ENCODE data around the gene AHI1. TPM values are rescaled to one million over a fixed set of nuclear protein-coding genes. Genes with fewer than 3 reads are reported as not detected.

Gene AHI1
- total RNA-seq, 1 experiment from 2014 or later: 18.8 TPM

- no peak for ATAC-seq
- DNase-seq (ENCODE audit: low spot score): no peak
Observed at GRCh38 chr6:135233686-135234491, 263.7 kb downstream of the AHI1 start.

More at GRCh38 chr6:135233686-135234491, 263.7 kb downstream of the AHI1 start:
- Mint-ChIP-seq H3K36me3 (no peaks in the 10 kb centered on the region), H3K27me3 (ENCODE audit: low read depth) (no peaks in the 10 kb centered on the region), H3K4me3 (no peak overlapping the region), H3K4me1 (peaks cover 9% of the 10 kb centered on the region), H3K27ac (no peak overlapping the region), H3K9me3 (no peaks in the 10 kb centered on the region)
- ChIA-PET CTCF (interaction anchor here (0.6 kb wide), 1 partner anchor 152 kb away, joined by 3 read pairs; no protein-coding TSS in a partner anchor), POLR2A (interaction anchor here (1.2 kb wide), 1 partner anchor 12 kb away, joined by 3 read pairs; no protein-coding TSS in a partner anchor)
- TF ChIP-seq, protein P1, sequence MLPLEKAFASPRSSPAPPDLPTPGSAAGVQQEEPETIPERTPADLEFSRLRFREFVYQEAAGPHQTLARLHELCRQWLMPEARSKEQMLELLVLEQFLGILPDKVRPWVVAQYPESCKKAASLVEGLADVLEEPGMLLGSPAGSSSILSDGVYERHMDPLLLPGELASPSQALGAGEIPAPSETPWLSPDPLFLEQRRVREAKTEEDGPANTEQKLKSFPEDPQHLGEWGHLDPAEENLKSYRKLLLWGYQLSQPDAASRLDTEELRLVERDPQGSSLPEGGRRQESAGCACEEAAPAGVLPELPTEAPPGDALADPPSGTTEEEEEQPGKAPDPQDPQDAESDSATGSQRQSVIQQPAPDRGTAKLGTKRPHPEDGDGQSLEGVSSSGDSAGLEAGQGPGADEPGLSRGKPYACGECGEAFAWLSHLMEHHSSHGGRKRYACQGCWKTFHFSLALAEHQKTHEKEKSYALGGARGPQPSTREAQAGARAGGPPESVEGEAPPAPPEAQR (CRISPR knock-in tag; IDR thresholded peaks at IDR 0.05): no peak
- TF ChIP-seq CBFB (CRISPR knock-in tag; IDR thresholded peaks at IDR 0.05; ENCODE audit: low read depth) (no peak), TEAD4 (CRISPR knock-in tag; IDR thresholded peaks at IDR 0.05) (no peak), NR2C2 (CRISPR knock-in tag; IDR thresholded peaks at IDR 0.05) (no peak), TP53 (CRISPR knock-in tag; IDR thresholded peaks at IDR 0.05) (no peak), PRRX2 (CRISPR knock-in tag; IDR thresholded peaks at IDR 0.05) (no peak), OVOL2 (CRISPR knock-in tag; IDR thresholded peaks at IDR 0.05; ENCODE audit: borderline replicate concordance) (no peak), GABPB1 (CRISPR knock-in tag; IDR thresholded peaks at IDR 0.05) (no peak), ZNF317 (CRISPR knock-in tag; IDR thresholded peaks at IDR 0.05; ENCODE audit: borderline replicate concordance, low read depth) (no peak)
- TF ChIP-seq, protein P2, sequence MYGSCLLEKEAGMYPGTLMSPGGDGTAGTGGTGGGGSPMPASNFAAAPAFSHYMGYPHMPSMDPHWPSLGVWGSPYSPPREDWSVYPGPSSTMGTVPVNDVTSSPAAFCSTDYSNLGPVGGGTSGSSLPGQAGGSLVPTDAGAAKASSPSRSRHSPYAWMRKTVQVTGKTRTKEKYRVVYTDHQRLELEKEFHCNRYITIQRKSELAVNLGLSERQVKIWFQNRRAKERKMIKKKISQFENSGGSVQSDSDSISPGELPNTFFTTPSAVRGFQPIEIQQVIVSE (CRISPR knock-in tag; IDR thresholded peaks at IDR 0.05; ENCODE audit: borderline replicate concordance): no peak
- TF ChIP-seq, protein P3, sequence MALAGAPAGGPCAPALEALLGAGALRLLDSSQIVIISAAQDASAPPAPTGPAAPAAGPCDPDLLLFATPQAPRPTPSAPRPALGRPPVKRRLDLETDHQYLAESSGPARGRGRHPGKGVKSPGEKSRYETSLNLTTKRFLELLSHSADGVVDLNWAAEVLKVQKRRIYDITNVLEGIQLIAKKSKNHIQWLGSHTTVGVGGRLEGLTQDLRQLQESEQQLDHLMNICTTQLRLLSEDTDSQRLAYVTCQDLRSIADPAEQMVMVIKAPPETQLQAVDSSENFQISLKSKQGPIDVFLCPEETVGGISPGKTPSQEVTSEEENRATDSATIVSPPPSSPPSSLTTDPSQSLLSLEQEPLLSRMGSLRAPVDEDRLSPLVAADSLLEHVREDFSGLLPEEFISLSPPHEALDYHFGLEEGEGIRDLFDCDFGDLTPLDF (CRISPR knock-in tag; IDR thresholded peaks at IDR 0.05): no peak
- TF ChIP-seq, protein P4, sequence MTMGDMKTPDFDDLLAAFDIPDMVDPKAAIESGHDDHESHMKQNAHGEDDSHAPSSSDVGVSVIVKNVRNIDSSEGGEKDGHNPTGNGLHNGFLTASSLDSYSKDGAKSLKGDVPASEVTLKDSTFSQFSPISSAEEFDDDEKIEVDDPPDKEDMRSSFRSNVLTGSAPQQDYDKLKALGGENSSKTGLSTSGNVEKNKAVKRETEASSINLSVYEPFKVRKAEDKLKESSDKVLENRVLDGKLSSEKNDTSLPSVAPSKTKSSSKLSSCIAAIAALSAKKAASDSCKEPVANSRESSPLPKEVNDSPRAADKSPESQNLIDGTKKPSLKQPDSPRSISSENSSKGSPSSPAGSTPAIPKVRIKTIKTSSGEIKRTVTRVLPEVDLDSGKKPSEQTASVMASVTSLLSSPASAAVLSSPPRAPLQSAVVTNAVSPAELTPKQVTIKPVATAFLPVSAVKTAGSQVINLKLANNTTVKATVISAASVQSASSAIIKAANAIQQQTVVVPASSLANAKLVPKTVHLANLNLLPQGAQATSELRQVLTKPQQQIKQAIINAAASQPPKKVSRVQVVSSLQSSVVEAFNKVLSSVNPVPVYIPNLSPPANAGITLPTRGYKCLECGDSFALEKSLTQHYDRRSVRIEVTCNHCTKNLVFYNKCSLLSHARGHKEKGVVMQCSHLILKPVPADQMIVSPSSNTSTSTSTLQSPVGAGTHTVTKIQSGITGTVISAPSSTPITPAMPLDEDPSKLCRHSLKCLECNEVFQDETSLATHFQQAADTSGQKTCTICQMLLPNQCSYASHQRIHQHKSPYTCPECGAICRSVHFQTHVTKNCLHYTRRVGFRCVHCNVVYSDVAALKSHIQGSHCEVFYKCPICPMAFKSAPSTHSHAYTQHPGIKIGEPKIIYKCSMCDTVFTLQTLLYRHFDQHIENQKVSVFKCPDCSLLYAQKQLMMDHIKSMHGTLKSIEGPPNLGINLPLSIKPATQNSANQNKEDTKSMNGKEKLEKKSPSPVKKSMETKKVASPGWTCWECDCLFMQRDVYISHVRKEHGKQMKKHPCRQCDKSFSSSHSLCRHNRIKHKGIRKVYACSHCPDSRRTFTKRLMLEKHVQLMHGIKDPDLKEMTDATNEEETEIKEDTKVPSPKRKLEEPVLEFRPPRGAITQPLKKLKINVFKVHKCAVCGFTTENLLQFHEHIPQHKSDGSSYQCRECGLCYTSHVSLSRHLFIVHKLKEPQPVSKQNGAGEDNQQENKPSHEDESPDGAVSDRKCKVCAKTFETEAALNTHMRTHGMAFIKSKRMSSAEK (CRISPR knock-in tag; IDR thresholded peaks at IDR 0.05; ENCODE audit: borderline replicate concordance): no peak

Small RNA genes lying within 50 kb of the gene (microRNA-seq; reads per million reads assigned to microRNA genes)
- not detected for gene MIR548A2 (ENCODE audit: borderline number of aligned reads)

Data from WTC11 (cell line).